HCT116 (cell line): ENCODE data around the gene PLD6. TPM values are rescaled to one million over a fixed set of nuclear protein-coding genes. Genes with fewer than 3 reads are reported as not detected.

Source experiments
- ATAC-seq: fragments of 200-7000 bp; cut with Tn5 transposase; 2 replicates; pipeline ENCODE4 v1.9.1; 2020; ENCODE audit warnings: mild to moderate bottlenecking, moderate library complexity
- BruUV-seq: library from RNA; stranded (reverse); fragments of 400-500 nt; replicated peaks from 2 replicates; lab custom pipeline; 2021; lab: Mats Ljungman, UMichigan
- CTCF ChIA-PET: fragments of 300-600 bp; sonication (Branson Sonifier 250); formaldehyde crosslinking; loops from one replicate; lab custom pipeline; 2021; ENCODE audit warnings: antibody characterized with exemption; lab: Charles Lee
- POLR2A ChIA-PET: fragments of 300-600, 350-600 bp; sonication (Branson Sonifier 250); formaldehyde crosslinking; loops from one replicate; lab custom pipeline; 2021; ENCODE audit warnings: antibody characterized with exemption; lab: Charles Lee
- RAD21 ChIA-PET, 2 experiments: fragments of 300-600 bp; sonication (Branson Sonifier 250); formaldehyde crosslinking; loops; one replicate each; lab custom pipeline; 2023; ENCODE audit warnings: low total read pairs in 2 of 2; ENCODE audit not compliant: uncharacterized antibody in 2 of 2, unreplicated experiment in 2 of 2, low non-redundant PET in 1 of 2; lab: Charles Lee
- DNase-seq: peaks from one replicate; pipeline ENCODE4 v3.0.0-alpha.2; 2010; ENCODE audit warnings: low read depth, low spot score
- H2AFZ ChIP-seq: fragments of 200-600 bp; shearing (Covaris generic), sonication (generic); 2 replicates; pipeline ENCODE4 v1.6.1; 2017; ENCODE audit warnings: low read depth, mixed run types, mixed read lengths, antibody characterized with exemption, low read length; ENCODE audit not compliant: poor library complexity, severe bottlenecking
- H3K27ac ChIP-seq: 2 replicates; pipeline ENCODE4 v1.5.1; 2012; ENCODE audit warnings: low read depth, low read length
- H3K27me3 ChIP-seq: fragments of 200-600 bp; sonication (generic); 2 replicates; pipeline ENCODE4 v1.6.1; 2016; ENCODE audit warnings: mixed run types, low read length, mixed read lengths; ENCODE audit not compliant: insufficient read depth
- H3K36me3 ChIP-seq, 2 experiments: fragments of 200-500 bp in 1 of 2; fragments of 200-600 bp in 1 of 2; sonication (Bioruptor generic) in 1 of 2; sonication (generic) in 1 of 2; 2 replicates each; pipeline versions ENCODE4 v1.5.1 to v1.6.1; 2014 to 2016; ENCODE audit warnings: low read length in 2 of 2, inconsistent platforms in 1 of 2, mixed read lengths in 1 of 2, mixed run types in 1 of 2; ENCODE audit not compliant: insufficient read depth in 2 of 2, control insufficient read depth in 1 of 2
- H3K4me1 ChIP-seq, 2 experiments: fragments of 200-600 bp in 1 of 2; sonication (generic) in 1 of 2; 2 replicates each; pipeline versions ENCODE4 v1.5.1 to v1.6.1; 2012 to 2017; ENCODE audit warnings: low read length in 2 of 2, inconsistent platforms in 1 of 2, mild to moderate bottlenecking in 1 of 2, mixed read lengths in 1 of 2, mixed run types in 1 of 2, moderate library complexity in 1 of 2; ENCODE audit not compliant: insufficient read depth in 2 of 2, control insufficient read depth in 1 of 2
- H3K4me2 ChIP-seq: fragments of 200-600 bp; sonication (generic); 2 replicates; pipeline ENCODE4 v1.6.1; 2017; ENCODE audit warnings: mixed run types, low read length, mixed read lengths
- H3K4me3 ChIP-seq, 2 experiments: fragments of 200-600 bp in 1 of 2; sonication (generic) in 1 of 2; replicated peaks in 1 of 2; 2 replicates each; pipeline ENCODE4 v1.5.1; 2011 to 2016; ENCODE audit warnings: low read length in 2 of 2, control low read depth in 1 of 2, low read depth in 1 of 2, mild to moderate bottlenecking in 1 of 2, mixed read lengths in 1 of 2, mixed run types in 1 of 2
- H3K79me2 ChIP-seq: fragments of 200-600 bp; sonication (generic); 2 replicates; pipeline ENCODE4 v1.6.1; 2017; ENCODE audit warnings: mild to moderate bottlenecking, mixed run types, low read length, moderate library complexity, mixed read lengths; ENCODE audit not compliant: insufficient read depth
- H3K9ac ChIP-seq: fragments of 200-600 bp; sonication (generic); 2 replicates; pipeline ENCODE4 v1.6.1; 2016; ENCODE audit warnings: low read length, mixed read lengths
- H3K9me2 ChIP-seq: fragments of 200-600 bp; sonication (generic), shearing (Covaris generic); 2 replicates; pipeline ENCODE4 v1.6.1; 2017; ENCODE audit warnings: mixed run types, mild to moderate bottlenecking, moderate library complexity; ENCODE audit not compliant: insufficient read depth
- H3K9me3 ChIP-seq, 2 experiments: fragments of 200-500 bp in 1 of 2; fragments of 200-600 bp in 1 of 2; sonication (Bioruptor generic) in 1 of 2; sonication (generic) in 1 of 2; 2 replicates each; pipeline ENCODE4 v1.6.1; 2014 to 2017; ENCODE audit warnings: low read length in 2 of 2, mixed read lengths in 2 of 2, inconsistent platforms in 1 of 2, low read depth in 1 of 2, mild to moderate bottlenecking in 1 of 2, mixed run types in 1 of 2, moderate library complexity in 1 of 2; ENCODE audit not compliant: control insufficient read depth in 1 of 2, insufficient read depth in 1 of 2
- H4K20me1 ChIP-seq: fragments of 200-600 bp; sonication (generic), shearing (Covaris generic); 2 replicates; pipeline ENCODE4 v1.6.1; 2017; ENCODE audit warnings: mixed run types, mild to moderate bottlenecking, moderate library complexity; ENCODE audit not compliant: insufficient read depth
- CEBPB ChIP-seq: IDR thresholded peaks from 2 replicates; pipeline ENCODE4 v1.6.1; 2012; ENCODE audit warnings: low read depth
- EGR1 ChIP-seq: IDR thresholded peaks from 2 replicates; pipeline ENCODE4 v1.6.1; 2012; ENCODE audit warnings: low read depth
- EZH2 ChIP-seq: fragments of 200-600 bp; sonication (generic); IDR thresholded peaks from 2 replicates; pipeline ENCODE4 v1.6.1; 2017; ENCODE audit warnings: antibody characterized with exemption, mixed run types
- EZH2phosphoT487 ChIP-seq: fragments of 200-600 bp; IDR thresholded peaks from 2 replicates; pipeline ENCODE4 v1.6.1; 2018; ENCODE audit warnings: antibody characterized with exemption, borderline replicate concordance
- JUND ChIP-seq: IDR thresholded peaks from 2 replicates; pipeline ENCODE4 v1.6.1; 2012
- POLR2AphosphoS5 ChIP-seq: IDR thresholded peaks from 2 replicates; pipeline ENCODE4 v1.6.1; 2011; ENCODE audit warnings: mild to moderate bottlenecking, low read depth, low read length, moderate library complexity
- RAD21 ChIP-seq: IDR thresholded peaks from 2 replicates; pipeline ENCODE4 v1.6.1; 2012; ENCODE audit warnings: low read depth, mild to moderate bottlenecking
- SIN3A ChIP-seq: IDR thresholded peaks from 2 replicates; pipeline ENCODE4 v1.6.1; 2012; ENCODE audit warnings: low read depth
- SP1 ChIP-seq: IDR thresholded peaks from 2 replicates; pipeline ENCODE4 v1.6.1; 2012; ENCODE audit warnings: low read depth
- SRF ChIP-seq: IDR thresholded peaks from 2 replicates; pipeline ENCODE4 v1.6.1; 2012; ENCODE audit warnings: low read depth
- TCF7L2 ChIP-seq: IDR thresholded peaks from 2 replicates; pipeline ENCODE4 v1.7.0; 2011; ENCODE audit warnings: borderline replicate concordance, inconsistent platforms; ENCODE audit not compliant: insufficient read depth, insufficient read length; ENCODE audit errors: extremely low read depth
- YY1 ChIP-seq: IDR thresholded peaks from 2 replicates; pipeline ENCODE4 v1.6.1; 2011; ENCODE audit warnings: low read length, low read depth, moderate library complexity, mild to moderate bottlenecking; ENCODE audit not compliant: insufficient replicate concordance; ENCODE audit errors: extremely low read depth
- ZFX ChIP-seq: fragments of 450-650 bp; IDR thresholded peaks from 2 replicates; pipeline ENCODE4 v1.6.1; 2017
- ZNF274 ChIP-seq: fragments of 200-500 bp; sonication (Bioruptor generic); IDR thresholded peaks from 2 replicates; pipeline ENCODE4 v1.6.1; 2014; ENCODE audit warnings: mild to moderate bottlenecking, low read depth, low read length, inconsistent platforms
- intact Hi-C: fragments of 100-400 bp; cut with micrococcal nuclease; formaldehyde crosslinking; loops from 2 replicates; pipeline ENCODE4 v1.10.0; 2022
- total RNA-seq: library from RNA; stranded (reverse); gene quantifications from one replicate; pipeline ENCODE4 v1.2.1, GENCODE V29; 2021; ENCODE audit not compliant: unreplicated experiment
- TF ChIP-seq, protein P1 (sequence below): IDR thresholded peaks from 2 replicates; pipeline ENCODE4 v1.6.1; 2012
- TF ChIP-seq, protein P2 (sequence below): IDR thresholded peaks from 2 replicates; pipeline ENCODE4 v1.6.1; 2011; ENCODE audit warnings: mild to moderate bottlenecking, low read length, moderate library complexity; ENCODE audit not compliant: insufficient replicate concordance; ENCODE audit errors: extremely low read depth

The PLD6 gene
- total RNA-seq, 1 experiment from 2014 or later = 15.6 TPM

DNA sequence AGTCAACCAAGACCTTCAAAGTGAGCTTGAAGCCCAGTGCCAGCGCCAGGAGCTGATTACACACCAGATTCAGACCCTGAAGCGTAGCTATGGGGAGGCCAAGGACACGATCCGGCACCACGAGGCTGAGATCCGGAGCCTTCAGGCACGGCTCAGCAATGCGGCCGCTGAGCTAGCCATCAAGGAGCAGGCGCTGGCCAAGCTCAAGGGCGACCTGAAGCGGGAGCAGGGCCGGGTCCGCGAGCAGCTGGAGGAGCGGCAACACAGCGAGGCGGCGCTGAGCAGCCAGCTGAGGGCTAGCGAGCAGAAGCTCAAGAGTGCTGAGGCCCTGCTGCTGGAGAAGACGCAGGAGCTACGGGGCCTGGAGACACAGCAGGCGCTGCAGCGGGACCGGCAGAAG lies 42.0 kb downstream of the PLD6 start:
- no peaks in the 10 kb centered on the region for H3K4me1 ChIP-seq
- no peak for ATAC-seq
- DNase-seq = no peak
- no peaks in the 10 kb centered on the region for H3K79me2 ChIP-seq
- H3K9me3 ChIP-seq = no peaks in the 10 kb centered on the region
- no peaks in the 10 kb centered on the region for H3K27me3 ChIP-seq
- intact Hi-C loops = no loop called here
- ChIA-PET RAD21 (no interaction called here), CTCF (interaction anchor here (1.1 kb wide), 1 partner anchor 158 kb away, joined by 3 read pairs; no protein-coding TSS in a partner anchor), POLR2A (no interaction called here)
- no peak for TF ChIP-seq TCF7L2
- TF ChIP-seq, protein P1, sequence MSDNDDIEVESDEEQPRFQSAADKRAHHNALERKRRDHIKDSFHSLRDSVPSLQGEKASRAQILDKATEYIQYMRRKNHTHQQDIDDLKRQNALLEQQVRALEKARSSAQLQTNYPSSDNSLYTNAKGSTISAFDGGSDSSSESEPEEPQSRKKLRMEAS = no peak
- no peak for TF ChIP-seq POLR2AphosphoS5
- no peak for TF ChIP-seq ZFX
- TF ChIP-seq SIN3A = no peak
- TF ChIP-seq YY1 = no peak
- TF ChIP-seq, protein P2, sequence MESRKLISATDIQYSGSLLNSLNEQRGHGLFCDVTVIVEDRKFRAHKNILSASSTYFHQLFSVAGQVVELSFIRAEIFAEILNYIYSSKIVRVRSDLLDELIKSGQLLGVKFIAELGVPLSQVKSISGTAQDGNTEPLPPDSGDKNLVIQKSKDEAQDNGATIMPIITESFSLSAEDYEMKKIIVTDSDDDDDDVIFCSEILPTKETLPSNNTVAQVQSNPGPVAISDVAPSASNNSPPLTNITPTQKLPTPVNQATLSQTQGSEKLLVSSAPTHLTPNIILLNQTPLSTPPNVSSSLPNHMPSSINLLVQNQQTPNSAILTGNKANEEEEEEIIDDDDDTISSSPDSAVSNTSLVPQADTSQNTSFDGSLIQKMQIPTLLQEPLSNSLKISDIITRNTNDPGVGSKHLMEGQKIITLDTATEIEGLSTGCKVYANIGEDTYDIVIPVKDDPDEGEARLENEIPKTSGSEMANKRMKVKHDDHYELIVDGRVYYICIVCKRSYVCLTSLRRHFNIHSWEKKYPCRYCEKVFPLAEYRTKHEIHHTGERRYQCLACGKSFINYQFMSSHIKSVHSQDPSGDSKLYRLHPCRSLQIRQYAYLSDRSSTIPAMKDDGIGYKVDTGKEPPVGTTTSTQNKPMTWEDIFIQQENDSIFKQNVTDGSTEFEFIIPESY = no peak
- no peak for TF ChIP-seq ZNF274
- no peak for TF ChIP-seq CEBPB
- no peak for TF ChIP-seq SRF
- no peak for TF ChIP-seq EZH2
- TF ChIP-seq JUND = no peak
- TF ChIP-seq RAD21 = no peak
- TF ChIP-seq EZH2phosphoT487 = no peak
- TF ChIP-seq SP1 = no peak
- TF ChIP-seq EGR1 = no peak
- H3K36me3 ChIP-seq = peaks cover 27 to 46% of the 10 kb centered on the region in 2 experiments
- no TSS peak for BruUV-seq
- H3K27ac ChIP-seq = no peak overlapping the region
- no peak overlapping the region for H3K9ac ChIP-seq
- H2AFZ ChIP-seq = no peak overlapping the region
- no peak overlapping the region for H3K4me3 ChIP-seq
- no peaks in the 10 kb centered on the region for H4K20me1 ChIP-seq
- H3K4me2 ChIP-seq = no peak overlapping the region
- H3K9me2 ChIP-seq = no peaks in the 10 kb centered on the region
